COLO668 (cell line): ENCODE results near the gene ESRRG.

Experiments
- DNase-seq: peaks from one replicate; lab custom pipeline; 2025; ENCODE audit not compliant: unreplicated experiment; lab: John Stamatoyannopoulos, UW

Gene ESRRG

GRCh38 chr1:216523043-216523442 is 200.2 kb downstream of the ESRRG start:
- DNase-seq, result no peak

GRCh38 chr1:216521477-216521876 is 201.8 kb downstream of the ESRRG start:
- DNase-seq, result no peak

GRCh38 chr1:216518844-216519627 is 204.2 kb downstream of the ESRRG start:
- no peak for DNase-seq

- DNase-seq, result no peak
These were observed 220.6 kb downstream of the ESRRG start for GRCh38 chr1:216502528-216503162.

- peak; percentile 14 for DNase-seq
These were observed 222.8 kb downstream of the ESRRG start for GRCh38 chr1:216500273-216500967.

GRCh38 chr1:216499581-216500272 is 223.5 kb downstream of the ESRRG start:
- DNase-seq, result no peak

GRCh38 chr1:216498277-216498676 is 225.0 kb downstream of the ESRRG start:
- no peak for DNase-seq

- DNase-seq, result no peak
These were observed 238.2 kb downstream of the ESRRG start for GRCh38 chr1:216485042-216485441.

- no peak for DNase-seq
These were observed 239.4 kb downstream of the ESRRG start for GRCh38 chr1:216483672-216484401.

GRCh38 chr1:216482620-216483019 is 240.6 kb downstream of the ESRRG start:
- no peak for DNase-seq

GRCh38 chr1:216478238-216478637 is 245.0 kb downstream of the ESRRG start:
- no peak for DNase-seq

- DNase-seq, result no peak
These were observed 246.9 kb downstream of the ESRRG start for GRCh38 chr1:216476341-216476740.

GRCh38 chr1:216475659-216476276 is 247.5 kb downstream of the ESRRG start:
- no peak for DNase-seq

- DNase-seq, result no peak
These were observed 256.9 kb downstream of the ESRRG start for GRCh38 chr1:216466162-216466801.

- DNase-seq, result no peak
These were observed 258.7 kb downstream of the ESRRG start for GRCh38 chr1:216464489-216464888.

GRCh38 chr1:216462066-216462775 is 261.0 kb downstream of the ESRRG start:
- DNase-seq, result no peak

- DNase-seq, result no peak
These were observed 261.8 kb downstream of the ESRRG start for GRCh38 chr1:216461466-216461865.

- DNase-seq, result no peak
These were observed 263.5 kb downstream of the ESRRG start for GRCh38 chr1:216459651-216460207.

GRCh38 chr1:216458812-216459211 is 264.4 kb downstream of the ESRRG start:
- DNase-seq, result no peak
